ENCODE data around the gene SMIM43.

SMIM43 gene

GRCh38 chr4:121724671-121725070 is 40.3 kb downstream of the SMIM43 start:
- Mint-ChIP-seq H3K27me3 (no peaks in the 10 kb centered on the region), H3K9me3 (no peaks in the 10 kb centered on the region), H3K4me1 (no peaks in the 10 kb centered on the region), H3K36me3 (ENCODE audit: insufficient read depth) (no peaks in the 10 kb centered on the region), H3K27ac (ENCODE audit: low read depth) (no peak overlapping the region), H3K4me3 (no peak overlapping the region)
- DNase-seq (ENCODE audit: low spot score in 2 of 2) (no peak), ATAC-seq (replicated peaks; ENCODE audit: extremely low read depth, poor library complexity, severe bottlenecking) (no peak)

- Mint-ChIP-seq H3K4me3 (no peak overlapping the region), H3K27me3 (peaks cover 3% of the 10 kb centered on the region)
These were observed 43.3 kb downstream of the SMIM43 start for GRCh38 chr4:121721700-121722099.

GRCh38 chr4:121720109-121720508 is 44.9 kb downstream of the SMIM43 start:
- ATAC-seq (replicated peaks; ENCODE audit: extremely low read depth, poor library complexity, severe bottlenecking) (no peak), DNase-seq (ENCODE audit: low spot score in 2 of 2) (no peak)
- no peak overlapping the region for H3K27ac Mint-ChIP-seq (ENCODE audit: low read depth)
- no peaks in the 10 kb centered on the region for H3K9me3 Mint-ChIP-seq
- H3K4me1 Mint-ChIP-seq, result no peaks in the 10 kb centered on the region
- H3K4me3 Mint-ChIP-seq, result no peak overlapping the region
- peaks cover 19% of the 10 kb centered on the region for H3K27me3 Mint-ChIP-seq
- H3K36me3 Mint-ChIP-seq (ENCODE audit: insufficient read depth), result no peaks in the 10 kb centered on the region

More at GRCh38 chr4:121721700-121722099, 43.3 kb downstream of the SMIM43 start:
- Mint-ChIP-seq H3K4me1 (no peaks in the 10 kb centered on the region), H3K36me3 (ENCODE audit: insufficient read depth) (no peaks in the 10 kb centered on the region), H3K9me3 (no peaks in the 10 kb centered on the region), H3K27ac (ENCODE audit: low read depth) (no peak overlapping the region)
- DNase-seq (ENCODE audit: low spot score in 2 of 2) (no peak), ATAC-seq (replicated peaks; ENCODE audit: extremely low read depth, poor library complexity, severe bottlenecking) (no peak)

GRCh38 chr4:121717680-121718237 is 47.2 kb downstream of the SMIM43 start:
- ATAC-seq (replicated peaks; ENCODE audit: extremely low read depth, poor library complexity, severe bottlenecking), result no peak
- no peak for DNase-seq (ENCODE audit: low spot score in 2 of 2)
- Mint-ChIP-seq H3K4me3 (no peak overlapping the region), H3K36me3 (ENCODE audit: insufficient read depth) (no peaks in the 10 kb centered on the region), H3K4me1 (no peaks in the 10 kb centered on the region), H3K27me3 (peaks cover 42% of the 10 kb centered on the region), H3K27ac (ENCODE audit: low read depth) (no peak overlapping the region), H3K9me3 (no peaks in the 10 kb centered on the region)

GRCh38 chr4:121714548-121714947 is 50.4 kb downstream of the SMIM43 start:
- Mint-ChIP-seq H3K27ac (ENCODE audit: low read depth) (no peak overlapping the region), H3K27me3 (peaks cover 69% of the 10 kb centered on the region), H3K4me3 (no peak overlapping the region), H3K4me1 (no peaks in the 10 kb centered on the region), H3K9me3 (no peaks in the 10 kb centered on the region), H3K36me3 (ENCODE audit: insufficient read depth) (peaks cover 3% of the 10 kb centered on the region)
- DNase-seq (ENCODE audit: low spot score in 2 of 2) (no peak), ATAC-seq (replicated peaks; ENCODE audit: extremely low read depth, poor library complexity, severe bottlenecking) (no peak)

- Mint-ChIP-seq H3K36me3 (ENCODE audit: insufficient read depth) (peaks cover 3% of the 10 kb centered on the region), H3K9me3 (no peaks in the 10 kb centered on the region), H3K27ac (ENCODE audit: low read depth) (no peak overlapping the region), H3K27me3 (peaks cover 79% of the 10 kb centered on the region), H3K4me1 (no peaks in the 10 kb centered on the region), H3K4me3 (no peak overlapping the region)
- DNase-seq (ENCODE audit: low spot score in 2 of 2) (no peak), ATAC-seq (replicated peaks; ENCODE audit: extremely low read depth, poor library complexity, severe bottlenecking) (no peak)
These were observed 52.2 kb downstream of the SMIM43 start for GRCh38 chr4:121712783-121713182.

GRCh38 chr4:121712001-121712651 is 52.8 kb downstream of the SMIM43 start:
- Mint-ChIP-seq H3K4me1 (peaks cover 6% of the 10 kb centered on the region), H3K27me3 (peaks cover 79% of the 10 kb centered on the region), H3K36me3 (ENCODE audit: insufficient read depth) (peaks cover 3% of the 10 kb centered on the region), H3K4me3 (no peak overlapping the region), H3K9me3 (no peaks in the 10 kb centered on the region), H3K27ac (ENCODE audit: low read depth) (no peak overlapping the region)
- ATAC-seq (replicated peaks; ENCODE audit: extremely low read depth, poor library complexity, severe bottlenecking) (no peak), DNase-seq (ENCODE audit: low spot score in 2 of 2) (no peak)

GRCh38 chr4:121711263-121712000 is 53.5 kb downstream of the SMIM43 start:
- ATAC-seq (replicated peaks; ENCODE audit: extremely low read depth, poor library complexity, severe bottlenecking) (no peak), DNase-seq (ENCODE audit: low spot score in 2 of 2) (no peak)
- Mint-ChIP-seq H3K27ac (ENCODE audit: low read depth) (no peak overlapping the region), H3K9me3 (no peaks in the 10 kb centered on the region), H3K36me3 (ENCODE audit: insufficient read depth) (peaks cover 4% of the 10 kb centered on the region), H3K4me1 (peaks cover 13% of the 10 kb centered on the region), H3K4me3 (no peak overlapping the region), H3K27me3 (peaks cover 74% of the 10 kb centered on the region)

- Mint-ChIP-seq H3K27me3 (peaks cover 58% of the 10 kb centered on the region), H3K4me1 (peaks cover 15% of the 10 kb centered on the region), H3K27ac (ENCODE audit: low read depth) (no peak overlapping the region), H3K36me3 (ENCODE audit: insufficient read depth) (peaks cover 6% of the 10 kb centered on the region), H3K4me3 (no peak overlapping the region), H3K9me3 (no peaks in the 10 kb centered on the region)
- ATAC-seq (replicated peaks; ENCODE audit: extremely low read depth, poor library complexity, severe bottlenecking) (no peak), DNase-seq (ENCODE audit: low spot score in 2 of 2) (no peak)
These were observed 55.1 kb downstream of the SMIM43 start for GRCh38 chr4:121709766-121710405.
